ENCODE results near the gene STAMBPL1.

GRCh38 chr10:88931548-88931947, 51.5 kb downstream of the STAMBPL1 start:
- no peak for TF ChIP-seq CTCF (IDR thresholded peaks at IDR 0.05; ENCODE audit: poor library complexity, severe bottlenecking)
- TF ChIP-seq RAD21 (conservative IDR thresholded peaks at IDR 0.05) = no peak
- TF ChIP-seq EZH2 (IDR thresholded peaks at IDR 0.05; ENCODE audit: borderline replicate concordance, insufficient read depth, low read length, poor library complexity, severe bottlenecking) = no peak
- no peak for TF ChIP-seq POLR2AphosphoS5 (IDR thresholded peaks at IDR 0.05)
- no peak for TF ChIP-seq TAF1 (IDR thresholded peaks at IDR 0.05; ENCODE audit: low read depth)
- TF ChIP-seq MXI1 (conservative IDR thresholded peaks at IDR 0.05; ENCODE audit: poor library complexity, severe bottlenecking) = no peak
- TF ChIP-seq REST (IDR thresholded peaks at IDR 0.05; ENCODE audit: borderline replicate concordance) = no peak

Data from neural cell (in vitro differentiated cells).